Activated CD4-positive, CD25-positive, alpha-beta regulatory T cell treated with anti-CD3 and anti-CD28 coated beads, Interleukin-2, amount 50 U/mL, for 16 hours (primary cell): ENCODE data around the gene DHH.
A peak's percentile ranks its signal among the peaks of the same experiment; 100 is the strongest.
"Not testable (repeated sequence)": the region's sequence is repeated elsewhere in the genome, so short reads cannot be mapped to it uniquely, and the experiment has no call there.

Source experiments
- DNase-seq: peaks from one replicate; pipeline ENCODE4 v3.0.0-alpha.2; 2020; ENCODE audit warnings: low read depth, low spot score

The DHH gene

DNA sequence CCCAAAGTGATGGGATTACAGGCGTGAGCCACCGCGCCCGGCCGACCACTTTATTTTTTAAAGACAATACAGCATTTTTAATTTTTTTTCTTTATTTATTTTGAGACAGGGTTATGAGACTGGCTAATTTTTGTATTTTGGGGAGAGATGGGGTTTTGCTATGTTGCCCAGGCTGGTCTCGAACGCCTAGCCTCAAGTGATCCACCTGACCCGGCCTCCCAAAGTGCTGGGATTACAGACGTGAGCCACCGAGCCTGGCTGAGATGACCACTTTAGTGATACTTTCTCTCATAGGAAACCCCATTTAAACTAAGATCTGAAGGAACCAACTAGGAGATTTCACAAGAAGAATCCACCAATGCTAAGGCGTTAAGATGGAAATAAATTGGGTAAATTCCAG is 23.6 kb downstream of the DHH start:
- no peak for DNase-seq

DNA sequence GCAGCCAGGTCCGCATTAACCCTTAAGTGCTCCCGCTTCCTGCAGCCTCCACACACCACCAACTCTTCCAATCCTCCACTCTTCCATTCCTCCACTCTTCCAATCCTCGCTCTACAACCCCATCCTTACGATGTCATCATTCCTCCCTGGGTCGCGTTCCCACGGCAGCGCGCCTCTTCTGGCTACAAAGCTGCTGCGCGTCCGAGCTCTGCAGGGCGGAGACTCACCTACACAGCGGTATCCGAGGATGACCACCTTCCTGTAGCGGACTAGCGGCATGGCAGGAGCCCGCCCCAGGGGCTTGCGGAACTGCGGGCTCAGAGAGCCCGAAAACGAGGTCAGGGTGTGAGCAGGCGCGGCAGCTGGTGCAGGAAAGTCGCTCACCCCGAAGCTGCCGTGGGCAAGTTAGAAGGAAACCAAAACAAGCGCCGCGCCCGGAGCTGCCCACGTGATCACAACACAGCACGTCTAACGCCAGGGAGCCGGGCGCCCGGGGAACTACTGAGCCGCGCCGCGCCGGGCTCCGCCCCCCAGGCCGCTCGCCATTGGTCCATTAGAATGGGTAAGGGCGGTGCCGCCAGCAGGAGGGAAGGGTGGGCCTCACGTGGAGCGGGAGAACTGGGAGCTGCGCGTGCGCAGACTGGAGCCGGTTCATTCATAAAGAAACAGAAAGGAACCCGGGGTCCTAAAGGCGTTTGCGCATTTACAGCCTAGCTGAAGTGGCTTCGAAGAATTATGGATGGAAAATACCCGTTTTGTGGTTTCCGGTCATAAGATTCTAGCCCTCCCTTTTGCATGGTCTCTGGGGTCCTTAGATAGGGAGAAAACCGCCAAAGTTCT is 24.9 kb downstream of the DHH start, which contains the start of gene RHEBL1:
Gene RHEBL1, minus strand, starts transcription at position 473 of the 840 bp plus-strand sequence. Its CDS starts 194 bp downstream, at position 279.
- DNase-seq = peak; percentile 96

DNA sequence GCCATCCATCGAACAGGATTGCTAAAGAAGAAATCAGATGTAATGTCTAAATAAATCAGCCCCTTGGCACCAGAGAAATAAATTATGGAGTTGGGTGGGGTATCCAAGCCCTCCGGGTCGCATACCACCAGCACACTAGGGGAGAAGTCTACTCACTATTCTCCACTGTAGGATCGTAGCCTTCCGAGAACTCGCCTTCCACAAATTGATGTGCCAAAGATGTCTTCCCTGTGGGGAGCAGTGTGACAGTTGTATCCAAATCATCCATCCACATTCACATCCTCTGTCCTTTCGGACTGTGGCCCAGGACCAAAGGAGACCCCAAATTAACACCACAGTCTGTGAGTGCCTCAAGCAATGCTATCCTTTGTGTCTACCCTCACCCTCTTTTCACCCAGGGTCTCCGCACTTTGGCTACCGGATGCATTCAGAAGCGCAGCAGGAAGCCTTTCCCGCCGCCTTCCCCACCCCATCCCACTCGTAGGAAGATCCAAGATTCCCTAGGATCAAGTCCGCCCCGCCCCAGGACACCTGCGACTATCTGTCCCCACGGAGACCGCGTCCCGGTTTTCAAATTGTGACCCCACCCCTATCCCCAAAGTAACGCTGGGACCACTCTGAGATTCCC is 25.6 kb downstream of the DHH start:
- DNase-seq = no peak

DNA sequence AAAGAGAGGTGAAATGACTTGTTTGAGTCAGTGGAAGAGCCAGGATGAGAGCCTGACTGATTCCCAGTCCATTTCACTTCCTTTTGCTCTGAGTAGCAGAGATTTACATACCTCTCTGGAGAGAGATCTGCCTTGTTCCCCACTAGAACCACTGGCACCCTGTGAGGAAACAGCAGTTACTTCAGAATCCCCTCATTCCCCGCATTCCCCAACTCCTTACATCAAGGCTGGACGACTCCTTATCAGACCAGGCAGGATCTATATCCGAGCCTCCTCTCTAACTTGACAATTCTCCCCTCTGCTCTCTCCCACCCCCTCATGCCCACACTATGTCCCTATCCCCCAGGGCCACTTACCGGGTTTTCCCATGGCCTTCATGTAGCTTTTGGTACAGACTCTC is 28.5 kb downstream of the DHH start:
- no peak for DNase-seq

DNA sequence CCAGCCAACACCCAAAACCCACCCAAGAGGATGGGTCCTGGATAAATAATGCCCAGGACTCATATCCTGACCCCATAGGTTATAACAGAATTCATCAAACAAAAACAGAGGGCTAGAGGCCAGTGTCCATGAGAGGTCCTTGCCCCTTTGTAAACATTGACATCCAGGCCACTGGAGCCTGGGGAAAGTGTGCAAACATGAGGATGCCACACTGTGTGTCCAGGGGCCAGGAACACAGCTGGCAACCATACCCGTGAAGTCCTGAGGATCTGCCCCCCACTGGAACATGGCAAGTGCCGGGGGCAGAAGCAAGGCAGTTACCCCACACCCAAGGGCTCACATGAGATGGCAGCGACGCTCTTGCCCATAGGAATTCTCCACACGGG is 29.8 kb downstream of the DHH start:
- no peak for DNase-seq

DNA sequence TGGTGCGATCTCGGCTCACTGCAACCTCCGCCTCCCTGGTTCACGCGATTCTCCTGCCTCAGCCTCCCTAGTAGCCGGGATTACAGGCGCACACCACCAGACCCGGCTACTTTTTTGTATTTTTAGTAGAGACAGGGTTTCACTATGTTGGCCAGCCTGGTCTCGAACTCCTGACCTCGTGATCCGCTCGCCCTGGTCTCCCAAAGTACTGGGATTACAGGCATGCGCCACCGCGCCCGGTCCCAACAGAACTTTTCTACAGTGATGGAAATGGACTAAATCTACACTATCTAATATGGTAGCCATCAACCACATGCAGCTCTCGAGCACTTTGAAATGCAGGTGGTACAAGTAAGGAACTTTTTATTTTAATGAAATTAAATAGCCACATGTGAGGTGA is 32.7 kb downstream of the DHH start:
- not testable (repeated sequence) for DNase-seq

DNA sequence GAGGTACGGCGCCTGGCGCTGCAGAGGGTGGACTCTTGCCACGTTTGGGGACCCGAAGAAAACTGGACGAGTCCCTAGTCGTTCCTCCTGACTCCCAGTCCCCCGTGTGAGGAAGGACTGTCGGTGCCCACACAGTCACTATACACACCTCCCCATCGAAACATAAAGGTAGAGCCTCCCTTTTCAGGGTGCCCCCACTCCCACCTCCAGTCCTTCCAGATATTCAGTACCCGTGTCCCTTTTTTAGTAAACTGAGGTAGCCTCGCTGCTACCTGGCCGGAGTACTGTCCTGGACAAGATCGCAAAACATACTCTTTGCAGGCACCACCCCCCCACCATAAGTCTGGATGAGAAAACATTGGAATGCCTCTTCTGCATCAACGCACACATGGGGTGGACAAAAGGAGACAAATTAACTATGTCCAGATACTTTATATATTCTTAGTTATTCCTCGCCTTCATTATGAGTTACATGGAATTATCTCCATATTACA is 33.4 kb downstream of the DHH start:
- no peak for DNase-seq

DNA sequence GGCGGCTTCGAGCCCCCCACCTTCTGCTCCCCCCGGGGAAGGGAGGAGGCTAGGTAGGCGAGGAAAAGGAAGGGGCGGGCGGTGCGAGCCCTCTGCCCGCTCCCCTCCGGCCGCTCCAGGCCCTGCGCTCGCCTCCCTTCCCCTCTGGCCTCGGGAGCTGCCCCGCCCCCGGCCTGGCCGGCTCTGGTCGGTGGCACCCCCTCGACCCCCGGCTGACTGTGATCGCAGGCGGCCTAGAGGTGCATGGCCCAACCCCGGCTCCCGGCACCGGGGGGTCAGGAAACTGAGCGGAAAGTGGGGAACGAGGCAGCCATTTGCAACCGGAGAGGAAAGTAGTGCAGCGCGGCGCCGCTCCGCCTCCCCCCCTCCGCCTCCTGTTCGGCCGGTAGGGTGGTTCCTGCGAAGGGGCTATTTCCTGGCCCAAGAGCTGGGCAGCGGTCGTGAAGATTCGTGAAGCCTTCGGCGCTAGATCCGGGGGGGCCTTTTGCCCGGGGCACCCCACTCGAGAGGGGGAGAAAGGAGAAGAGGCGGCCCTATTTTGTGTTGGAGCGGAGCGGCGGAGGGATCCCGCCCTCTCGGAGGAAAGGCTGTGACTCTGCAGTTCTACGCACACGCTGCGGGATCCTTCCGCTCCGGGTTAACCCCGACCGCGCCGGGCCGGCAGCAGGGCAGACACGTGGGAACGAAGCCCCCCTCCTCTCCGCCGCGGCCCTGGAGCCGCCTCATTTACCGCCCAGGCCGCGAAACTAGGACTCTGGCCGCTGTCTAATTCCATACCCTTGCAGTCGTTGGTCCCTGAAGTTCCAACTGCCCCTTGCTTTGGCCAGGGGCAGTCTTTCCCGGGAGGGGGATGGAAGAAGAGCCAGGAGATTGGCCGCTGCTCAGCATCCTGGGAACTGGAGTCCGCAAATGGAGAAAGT is 34.1 kb downstream of the DHH start, which contains the start of gene KMT2D:
Gene KMT2D, minus strand, starts transcription at position 558 of the 920 bp plus-strand sequence. CDS start 5,470 bp downstream, outside the sequence.
- peak; percentile 79 for DNase-seq

DNA sequence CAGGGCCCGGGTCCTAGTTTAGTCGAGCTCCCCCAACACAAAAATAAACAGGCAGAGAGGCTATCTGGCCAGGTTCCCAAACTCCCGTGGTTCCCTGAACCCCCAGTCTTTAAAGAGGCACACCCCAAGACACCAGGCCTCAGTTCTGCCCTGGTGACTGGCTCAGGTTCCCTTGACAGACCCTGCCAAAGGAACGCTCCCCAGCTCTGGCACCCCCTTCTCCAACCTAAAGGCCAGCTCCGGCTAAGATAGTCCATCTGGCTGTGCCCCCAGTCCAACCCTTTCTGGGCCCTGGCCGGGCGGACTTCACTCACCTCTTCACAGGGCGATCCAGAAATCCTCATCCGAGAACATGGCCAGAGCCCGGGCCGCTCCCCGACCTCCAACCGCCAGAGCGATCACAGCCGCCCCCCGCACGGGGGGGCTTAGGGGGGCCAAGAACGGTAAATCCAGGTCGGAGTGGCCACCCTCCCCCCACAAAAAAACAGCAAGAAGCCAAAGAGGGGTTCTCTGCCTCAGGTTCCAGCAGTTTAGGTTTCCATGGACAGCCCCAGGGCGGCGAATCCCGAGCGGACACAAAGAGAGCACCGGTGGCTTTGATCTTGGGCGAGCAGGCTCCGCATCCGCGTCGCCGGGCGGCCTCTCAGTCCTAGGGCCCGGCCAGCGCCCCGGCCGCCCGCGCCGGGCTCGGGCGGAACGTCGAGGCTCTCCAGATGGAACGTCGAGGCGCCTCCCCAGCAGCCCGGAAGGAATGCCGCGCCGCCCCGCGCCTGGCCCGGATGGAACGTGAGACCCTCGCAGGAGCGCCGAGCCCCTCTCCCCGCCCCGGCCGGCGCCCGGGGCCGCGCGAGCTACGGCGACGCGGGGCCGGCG is 35.1 kb downstream of the DHH start:
- DNase-seq = no peak

DNA sequence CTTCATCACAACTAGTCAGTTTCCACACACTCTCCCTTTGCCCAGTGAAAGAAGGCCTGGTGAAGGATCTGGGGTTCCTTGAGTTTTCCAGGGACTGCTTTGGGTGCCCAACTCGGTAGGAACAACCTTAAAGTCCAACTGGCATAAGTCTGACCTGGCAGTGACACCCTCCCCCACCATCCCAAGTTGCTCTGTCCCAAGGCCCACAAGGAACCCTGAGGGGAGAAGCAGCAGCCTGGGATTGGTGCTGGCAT is 35.6 kb downstream of the DHH start:
- DNase-seq = no peak

DNA sequence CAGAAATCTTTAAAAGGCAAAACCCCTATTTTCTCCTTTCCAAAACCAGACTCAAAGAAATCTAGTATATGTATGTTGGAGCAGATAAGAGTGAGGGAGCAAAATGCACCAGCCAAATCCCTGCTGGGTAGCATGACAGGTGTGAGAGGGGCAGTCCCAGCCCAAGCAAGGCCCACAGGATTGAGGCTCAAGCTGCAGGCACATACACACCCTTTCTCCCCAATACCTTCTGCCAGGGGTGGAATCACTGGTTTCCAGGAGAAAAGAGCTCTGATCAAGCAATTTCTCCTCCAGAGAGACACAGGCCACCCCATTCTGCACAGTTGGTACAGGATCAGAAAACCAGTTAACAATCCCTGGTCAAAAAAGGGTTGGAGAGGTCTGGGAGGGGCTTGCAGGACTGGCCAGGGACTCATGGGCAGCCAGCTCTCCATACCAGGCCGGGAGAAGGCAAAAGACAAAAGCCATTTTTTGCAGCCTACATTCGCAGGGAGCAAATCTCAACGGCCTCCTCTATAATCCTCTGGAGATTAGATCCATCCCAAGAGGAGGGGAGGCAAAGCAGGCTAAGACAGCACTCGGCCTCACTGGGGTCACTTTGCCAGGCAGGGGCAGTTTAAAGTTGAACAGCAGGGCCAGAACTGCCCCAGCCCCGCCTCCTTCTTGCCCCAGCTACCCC is 36.1 kb downstream of the DHH start:
- no peak for DNase-seq

DNA sequence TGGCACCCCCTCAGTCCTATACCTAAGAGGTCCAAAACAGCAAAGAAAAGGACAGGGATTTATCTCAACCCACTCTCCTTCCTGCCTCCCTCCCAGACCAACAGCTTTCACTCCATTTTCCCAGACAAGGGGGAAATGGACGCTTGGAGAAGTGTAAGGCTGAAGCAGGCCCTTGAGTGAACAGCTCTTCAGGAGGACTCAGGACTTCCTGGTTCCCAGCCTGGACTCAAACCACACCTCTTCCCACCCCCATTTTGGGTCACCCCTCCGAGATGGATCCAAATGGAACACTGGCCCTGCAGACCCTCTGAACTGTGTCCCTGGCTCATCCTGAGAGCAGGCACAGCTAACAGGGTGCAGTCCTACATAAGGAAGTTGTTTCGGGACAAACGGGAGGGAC is 36.7 kb downstream of the DHH start:
- no peak for DNase-seq

DNA sequence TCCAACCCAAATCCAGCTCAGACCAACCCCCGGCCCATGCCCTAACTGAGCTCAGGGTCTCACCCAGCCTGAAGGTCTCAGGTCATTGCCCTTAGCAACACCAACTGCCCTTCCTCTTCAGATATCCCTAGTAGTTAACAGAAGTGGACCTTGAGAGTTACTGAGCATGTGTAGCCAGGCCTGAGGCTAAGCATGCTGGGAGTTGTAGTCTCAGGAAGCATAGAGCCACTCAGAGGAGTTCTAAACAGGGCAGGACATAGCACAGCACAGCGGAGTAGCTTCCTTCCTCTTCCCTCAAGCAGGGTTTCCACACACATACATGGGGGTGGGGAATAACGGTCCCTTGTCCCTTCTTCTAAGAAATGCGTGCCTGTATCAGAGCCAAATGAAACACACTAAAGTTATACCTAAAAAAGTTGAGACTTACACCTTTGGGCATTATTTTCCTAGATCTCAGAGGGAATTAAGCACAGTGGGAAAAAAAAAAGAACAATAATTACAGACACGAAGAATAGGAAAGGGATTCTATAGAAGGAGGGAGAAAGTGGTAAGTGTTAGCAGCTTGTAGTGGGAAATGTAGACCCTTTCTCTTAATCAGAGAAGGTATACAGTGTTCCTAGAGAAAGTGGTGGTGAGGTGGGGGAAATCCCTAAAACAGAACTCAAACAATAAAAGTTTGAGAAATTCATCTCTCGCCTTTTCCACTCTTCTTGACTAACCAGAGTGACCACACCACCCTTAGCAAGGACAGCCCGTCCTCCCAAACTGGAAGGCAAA is 38.4 kb downstream of the DHH start:
- DNase-seq = peak; percentile 17

DNA sequence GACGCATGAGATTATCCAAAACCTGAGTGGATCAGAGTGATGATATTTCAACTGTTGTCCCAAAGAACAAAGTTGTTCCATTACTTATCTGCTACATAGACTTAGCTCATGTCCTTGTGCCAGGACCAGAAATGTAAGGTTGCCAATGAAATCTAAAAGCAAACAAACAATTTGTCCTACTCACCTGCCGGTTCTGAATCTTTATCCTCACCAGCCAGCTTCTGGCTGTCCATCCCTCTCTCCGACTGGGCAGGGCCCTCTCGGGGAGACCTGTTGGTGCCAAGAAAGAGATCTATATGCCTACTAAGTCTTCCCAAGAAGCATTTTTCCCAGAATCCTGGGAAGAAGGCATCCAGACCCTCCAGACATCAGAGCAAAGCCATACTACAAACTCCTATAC is 39.5 kb downstream of the DHH start:
- DNase-seq = no peak

DNA sequence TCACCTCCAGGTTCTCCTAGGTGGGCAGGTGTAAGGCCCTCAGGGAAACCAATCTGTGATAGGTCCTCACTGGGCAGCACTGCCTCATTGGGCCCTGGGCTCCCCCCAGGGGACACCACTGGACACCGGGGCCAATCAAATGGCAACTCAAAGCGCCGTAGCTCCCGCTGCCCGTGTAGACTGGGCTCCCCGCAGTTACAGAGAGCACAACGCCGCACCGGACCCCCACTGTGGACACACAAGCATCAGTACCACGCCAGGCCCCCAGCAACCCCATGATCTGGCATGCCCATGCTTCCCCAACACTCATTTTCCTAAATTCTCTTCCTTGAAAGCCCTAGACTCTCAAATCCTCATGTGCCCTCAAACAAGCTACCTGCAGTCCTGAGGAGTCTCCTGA is 40.1 kb downstream of the DHH start:
- DNase-seq = no peak

DNA sequence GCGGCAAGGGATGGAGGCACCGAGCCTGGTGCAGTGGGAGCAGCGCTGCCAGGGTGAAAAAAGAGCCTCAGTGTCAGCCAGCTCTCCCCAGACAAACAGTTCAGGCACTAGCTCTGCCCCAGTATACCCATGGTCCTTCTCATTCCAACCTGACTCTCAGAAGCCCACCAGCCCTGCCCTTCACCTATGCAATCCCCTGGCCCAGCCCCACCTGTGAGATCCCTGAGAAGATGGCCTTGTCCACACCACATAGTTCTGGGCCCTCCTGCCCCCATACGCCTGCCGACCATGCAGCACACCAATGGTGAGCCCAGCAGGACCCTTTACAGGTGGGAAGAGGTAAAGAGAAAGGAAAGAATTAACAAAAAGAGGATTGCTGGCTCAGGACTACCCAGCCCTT is 40.5 kb downstream of the DHH start:
- no peak for DNase-seq

DNA sequence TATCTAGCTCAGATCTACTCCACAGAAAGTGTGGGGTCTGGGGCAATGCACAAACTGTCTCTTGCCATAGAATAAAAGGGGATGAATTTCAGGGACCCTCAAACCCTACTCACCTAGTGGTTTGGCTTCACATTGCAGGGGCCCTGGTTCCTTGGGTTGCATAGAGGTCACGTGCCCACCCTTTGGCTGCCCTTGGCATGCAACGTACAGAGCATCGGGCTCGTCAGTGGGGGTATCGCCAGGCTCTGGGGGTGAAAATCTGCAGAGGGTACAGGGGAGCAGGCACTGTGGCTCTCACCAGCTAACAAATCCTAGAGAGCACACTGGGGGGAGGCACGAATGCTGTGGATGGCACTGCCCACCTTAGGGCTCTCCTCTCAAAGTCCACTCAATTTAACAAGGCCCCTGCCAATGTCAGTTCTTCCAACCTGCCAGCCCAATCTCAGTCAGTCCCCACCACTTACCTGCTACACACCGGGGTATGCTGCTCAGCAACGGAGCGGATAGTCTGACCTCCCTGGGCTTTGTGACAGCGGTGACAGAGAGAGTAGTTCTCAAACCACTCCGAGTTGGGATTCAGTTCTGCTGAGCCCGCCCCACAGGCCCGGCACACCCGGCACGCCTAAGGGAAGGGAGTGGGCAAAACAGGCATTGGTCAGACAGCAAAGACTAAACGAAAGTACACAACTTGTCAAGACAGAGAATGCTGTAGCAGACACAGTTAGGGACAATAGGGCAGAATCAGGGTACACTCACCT is 42.0 kb downstream of the DHH start:
- no peak for DNase-seq

DNA sequence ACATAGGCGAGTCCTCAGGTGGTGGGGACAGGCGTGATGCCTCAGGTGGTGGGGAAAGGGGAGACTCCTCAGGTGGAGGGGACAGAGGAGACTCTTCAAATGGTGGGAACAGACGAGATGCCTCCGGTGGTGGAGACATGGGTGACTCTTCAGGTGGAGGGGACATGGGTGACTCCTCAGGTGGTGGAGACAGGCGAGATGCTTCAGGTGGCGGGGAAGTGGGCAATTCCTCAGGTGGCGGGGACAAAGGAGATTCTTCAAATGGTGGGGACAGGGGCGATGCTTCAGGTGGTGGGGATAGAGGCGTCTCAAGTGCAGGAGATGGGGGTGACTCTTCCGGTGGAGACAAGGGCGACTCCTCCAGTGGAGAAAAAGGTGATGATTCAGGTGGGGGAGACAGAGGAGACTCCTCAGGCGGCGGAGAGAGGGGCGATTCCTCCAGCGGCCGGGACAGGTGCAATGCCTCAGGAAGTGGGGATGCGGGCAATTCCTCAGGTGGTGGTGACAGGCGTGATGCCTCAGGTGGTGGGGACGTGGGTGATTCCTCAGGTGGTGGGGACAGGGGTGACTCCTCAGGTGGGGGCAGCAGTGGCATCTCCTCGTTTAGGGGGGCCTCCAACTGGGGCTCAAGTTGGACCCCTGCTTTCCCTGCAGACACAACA is 42.7 kb downstream of the DHH start:
- no peak for DNase-seq

DNA sequence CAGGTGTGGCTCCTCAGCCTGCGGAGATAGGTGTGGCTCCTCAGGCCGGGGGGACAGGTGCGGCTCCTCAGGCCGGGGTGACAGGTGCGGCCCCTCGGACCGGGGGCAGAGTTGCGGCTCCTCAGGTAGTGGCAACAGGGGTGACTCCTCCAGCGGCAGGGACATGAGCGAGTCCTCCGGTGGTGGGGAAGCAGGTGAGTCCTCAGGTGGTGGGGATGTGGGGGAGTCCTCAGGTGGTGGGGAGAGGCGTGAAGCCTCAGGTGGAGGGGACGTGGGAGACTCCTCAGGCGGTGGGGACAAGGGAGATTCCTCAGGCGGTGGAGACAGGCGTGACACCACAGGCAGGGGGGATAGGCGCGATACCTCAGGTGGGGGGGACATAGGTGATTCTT is 43.2 kb downstream of the DHH start:
- DNase-seq = no peak
